ENCODE data around the gene MXRA7. TPM values are rescaled to one million over a fixed set of nuclear protein-coding genes. Genes with fewer than 3 reads are reported as not detected.

MXRA7 gene
- total RNA-seq, 2 experiments from 2014 or later = 11.4 to 12.1 TPM

DNA sequence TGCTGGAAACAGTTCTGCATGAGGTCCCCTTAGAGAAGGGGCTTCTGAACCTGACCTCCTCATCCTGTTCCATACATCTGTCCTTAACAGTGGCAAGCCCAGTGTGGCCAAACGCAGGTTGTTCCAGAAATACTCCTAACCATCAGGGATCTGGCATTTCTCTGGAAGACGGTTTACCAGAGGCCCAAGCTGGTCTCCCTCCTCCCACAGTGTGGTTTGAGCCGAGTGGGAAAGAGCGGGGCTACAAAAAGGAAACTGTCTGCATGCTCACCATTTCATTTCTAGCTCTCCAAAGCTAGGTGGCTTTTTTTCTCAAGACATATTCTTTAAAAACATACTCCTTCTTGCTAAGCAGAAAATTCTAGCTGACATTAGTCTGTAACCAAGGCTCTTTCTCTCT lies 6.0 kb downstream of the MXRA7 start:
- H3K4me3 ChIP-seq (ENCODE audit: low read length) = no peak overlapping the region
- ChIA-PET POLR2A (no interaction called here), CTCF (no interaction called here)
- ATAC-seq (ENCODE audit: poor library complexity) (no peak), DNase-seq (no peak)
- peaks cover 6% of the 10 kb centered on the region for H3K4me1 ChIP-seq (ENCODE audit: insufficient read depth, low read length)
- no peaks in the 10 kb centered on the region for H3K36me3 Mint-ChIP-seq (ENCODE audit: low read depth)
- H3K27ac Mint-ChIP-seq = no peak overlapping the region
- H3K36me3 ChIP-seq (ENCODE audit: insufficient read depth, low read length) = no peaks in the 10 kb centered on the region
- no peaks in the 10 kb centered on the region for H3K9me3 Mint-ChIP-seq
- intact Hi-C loops (cut with DNase I, micrococcal nuclease) = no loop called here
- no peak overlapping the region for H3K27ac ChIP-seq (ENCODE audit: low read depth in 1 of 2, low read length in 2 of 2)
- TF ChIP-seq, protein P1, sequence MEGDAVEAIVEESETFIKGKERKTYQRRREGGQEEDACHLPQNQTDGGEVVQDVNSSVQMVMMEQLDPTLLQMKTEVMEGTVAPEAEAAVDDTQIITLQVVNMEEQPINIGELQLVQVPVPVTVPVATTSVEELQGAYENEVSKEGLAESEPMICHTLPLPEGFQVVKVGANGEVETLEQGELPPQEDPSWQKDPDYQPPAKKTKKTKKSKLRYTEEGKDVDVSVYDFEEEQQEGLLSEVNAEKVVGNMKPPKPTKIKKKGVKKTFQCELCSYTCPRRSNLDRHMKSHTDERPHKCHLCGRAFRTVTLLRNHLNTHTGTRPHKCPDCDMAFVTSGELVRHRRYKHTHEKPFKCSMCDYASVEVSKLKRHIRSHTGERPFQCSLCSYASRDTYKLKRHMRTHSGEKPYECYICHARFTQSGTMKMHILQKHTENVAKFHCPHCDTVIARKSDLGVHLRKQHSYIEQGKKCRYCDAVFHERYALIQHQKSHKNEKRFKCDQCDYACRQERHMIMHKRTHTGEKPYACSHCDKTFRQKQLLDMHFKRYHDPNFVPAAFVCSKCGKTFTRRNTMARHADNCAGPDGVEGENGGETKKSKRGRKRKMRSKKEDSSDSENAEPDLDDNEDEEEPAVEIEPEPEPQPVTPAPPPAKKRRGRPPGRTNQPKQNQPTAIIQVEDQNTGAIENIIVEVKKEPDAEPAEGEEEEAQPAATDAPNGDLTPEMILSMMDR (IDR thresholded peaks at IDR 0.05) = no peak
- H3K4me3 Mint-ChIP-seq = no peak overlapping the region
- no peaks in the 10 kb centered on the region for H3K27me3 Mint-ChIP-seq
- peaks cover 9% of the 10 kb centered on the region for H3K4me1 Mint-ChIP-seq (ENCODE audit: low read depth)
- H3K27me3 ChIP-seq (ENCODE audit: control insufficient read depth in 1 of 2, insufficient read depth in 2 of 2, low read length in 2 of 2) = no peaks in the 10 kb centered on the region
- H3K9me3 ChIP-seq (ENCODE audit: control insufficient read depth in 1 of 2, insufficient read depth in 1 of 2, low read length in 2 of 2) = no peaks in the 10 kb centered on the region

DNA sequence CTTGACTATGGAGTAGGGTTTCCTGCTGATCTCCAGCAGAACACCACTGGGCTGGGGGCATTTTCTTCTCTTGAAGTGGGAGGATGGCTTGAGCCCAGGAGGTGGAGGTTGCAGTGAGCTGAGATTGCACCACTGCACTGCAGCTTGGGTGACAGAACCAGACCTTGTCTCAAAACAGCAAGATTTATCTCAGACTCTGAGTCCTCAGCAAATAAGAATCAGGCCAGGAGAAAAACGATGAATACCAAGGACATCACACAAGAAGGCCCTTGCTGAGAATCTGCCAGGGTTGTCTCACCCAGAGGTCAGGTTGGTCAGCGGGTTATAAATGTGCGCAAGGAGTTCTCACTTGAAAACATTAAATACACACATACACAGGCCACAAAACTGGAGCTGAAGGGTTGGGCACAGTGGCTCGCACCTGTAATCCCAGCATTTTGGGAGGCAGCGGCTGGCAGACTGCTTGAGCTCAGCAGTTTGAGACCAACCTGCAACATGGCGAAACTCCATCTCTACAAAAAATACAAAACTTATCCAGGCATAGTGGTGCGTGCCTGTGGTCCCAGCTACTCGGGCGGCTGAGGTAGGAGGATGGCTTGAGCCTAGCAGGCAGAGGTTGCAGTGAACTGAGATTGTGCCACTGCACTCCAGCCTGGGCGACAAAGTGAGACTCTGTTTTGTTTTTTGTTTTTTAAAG lies 7.7 kb downstream of the MXRA7 start:
- ATAC-seq (ENCODE audit: poor library complexity) (no peak), DNase-seq (no peak)
- Mint-ChIP-seq H3K36me3 (ENCODE audit: low read depth) (no peaks in the 10 kb centered on the region), H3K27ac (no peak overlapping the region), H3K9me3 (no peaks in the 10 kb centered on the region), H3K27me3 (no peaks in the 10 kb centered on the region), H3K4me1 (ENCODE audit: low read depth) (no peaks in the 10 kb centered on the region), H3K4me3 (no peak overlapping the region)
- Histone ChIP-seq H3K27me3 (ENCODE audit: control insufficient read depth in 1 of 2, insufficient read depth in 2 of 2, low read length in 2 of 2) (no peaks in the 10 kb centered on the region), H3K4me3 (ENCODE audit: low read length) (no peak overlapping the region), H3K36me3 (ENCODE audit: insufficient read depth, low read length) (no peaks in the 10 kb centered on the region), H3K27ac (ENCODE audit: low read depth in 1 of 2, low read length in 2 of 2) (no peak overlapping the region), H3K9me3 (ENCODE audit: control insufficient read depth in 1 of 2, insufficient read depth in 1 of 2, low read length in 2 of 2) (no peaks in the 10 kb centered on the region), H3K4me1 (ENCODE audit: insufficient read depth, low read length) (peaks cover 3% of the 10 kb centered on the region)
- intact Hi-C loops (cut with DNase I, micrococcal nuclease) = no loop called here
- POLR2A ChIA-PET = interaction anchor here (0.6 kb wide), 1 partner anchor 1239 kb away, joined by 3 read pairs; no protein-coding TSS in a partner anchor
- TF ChIP-seq, protein P1 (IDR thresholded peaks at IDR 0.05) = no peak
- CTCF ChIA-PET = no interaction called here

DNA sequence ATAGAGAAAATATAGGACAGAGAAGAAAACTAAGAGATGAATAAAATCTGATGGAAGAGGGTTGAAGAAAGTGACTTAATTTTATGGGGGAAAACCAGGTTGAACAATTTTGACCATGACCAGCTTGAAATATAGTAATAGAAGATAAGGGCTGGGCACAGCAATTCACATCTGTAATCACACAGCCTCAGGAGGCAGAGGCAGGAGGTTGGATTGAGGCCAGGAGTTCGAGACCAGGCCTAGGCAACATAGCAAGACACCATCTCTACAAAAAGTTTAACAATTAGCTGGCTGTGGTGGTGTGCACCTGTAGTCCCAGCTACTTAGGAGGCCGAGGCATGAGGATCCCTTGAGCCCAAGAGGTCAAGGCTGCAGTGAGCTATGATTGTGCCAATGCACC lies 8.7 kb downstream of the MXRA7 start:
- H3K4me1 ChIP-seq (ENCODE audit: insufficient read depth, low read length) = peaks cover 3% of the 10 kb centered on the region
- no peaks in the 10 kb centered on the region for H3K27me3 ChIP-seq (ENCODE audit: control insufficient read depth in 1 of 2, insufficient read depth in 2 of 2, low read length in 2 of 2)
- no peak for DNase-seq
- H3K36me3 ChIP-seq (ENCODE audit: insufficient read depth, low read length) = no peaks in the 10 kb centered on the region
- no peak overlapping the region for H3K27ac ChIP-seq (ENCODE audit: low read depth in 1 of 2, low read length in 2 of 2)
- intact Hi-C loops (cut with DNase I, micrococcal nuclease) = no loop called here
- no peaks in the 10 kb centered on the region for H3K27me3 Mint-ChIP-seq
- H3K4me3 ChIP-seq (ENCODE audit: low read length) = no peak overlapping the region
- no peaks in the 10 kb centered on the region for H3K36me3 Mint-ChIP-seq (ENCODE audit: low read depth)
- ChIA-PET CTCF (interaction anchor here (0.6 kb wide), 1 partner anchor 714 kb away, joined by 3 read pairs; no protein-coding TSS in a partner anchor), POLR2A (no interaction called here)
- H3K9me3 Mint-ChIP-seq = no peaks in the 10 kb centered on the region
- H3K4me3 Mint-ChIP-seq = no peak overlapping the region
- H3K9me3 ChIP-seq (ENCODE audit: control insufficient read depth in 1 of 2, insufficient read depth in 1 of 2, low read length in 2 of 2) = no peaks in the 10 kb centered on the region
- no peak for ATAC-seq (ENCODE audit: poor library complexity)
- TF ChIP-seq, protein P1 (IDR thresholded peaks at IDR 0.05) = no peak
- no peak overlapping the region for H3K27ac Mint-ChIP-seq
- H3K4me1 Mint-ChIP-seq (ENCODE audit: low read depth) = no peaks in the 10 kb centered on the region

All from CD4-positive, alpha-beta T cell (primary cell).